HG02870 (cell line): ENCODE data around the gene UGT1A4.

ENCODE experiments used
- ATAC-seq: cut with Tn5 transposase; IDR thresholded peaks from one replicate; pipeline ENCODE4 v1.9.1; 2021; ENCODE audit warnings: mild to moderate bottlenecking, moderate library complexity; ENCODE audit not compliant: unreplicated experiment

Gene UGT1A4

DNA sequence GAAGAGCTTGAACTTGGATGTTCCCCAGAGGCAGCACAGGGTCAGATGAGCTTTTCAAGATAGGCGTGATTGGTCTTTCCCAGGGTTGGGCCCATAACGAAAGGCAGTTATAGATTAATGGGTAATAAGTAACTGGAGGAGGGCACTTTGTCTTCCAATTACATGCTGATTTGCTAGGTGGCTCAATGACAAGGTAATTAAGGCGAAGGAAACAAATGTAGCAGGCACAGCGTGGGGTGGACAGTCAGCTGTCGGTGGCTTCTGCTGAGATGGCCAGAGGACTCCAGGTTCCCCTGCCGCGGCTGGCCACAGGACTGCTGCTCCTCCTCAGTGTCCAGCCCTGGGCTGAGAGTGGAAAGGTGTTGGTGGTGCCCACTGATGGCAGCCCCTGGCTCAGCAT, at the start of gene UGT1A4:
Gene UGT1A4, plus strand, starts transcription at position 185 of the 400 bp plus-strand sequence. Its CDS starts 85 bp downstream, at position 270.
- no peak for ATAC-seq

DNA sequence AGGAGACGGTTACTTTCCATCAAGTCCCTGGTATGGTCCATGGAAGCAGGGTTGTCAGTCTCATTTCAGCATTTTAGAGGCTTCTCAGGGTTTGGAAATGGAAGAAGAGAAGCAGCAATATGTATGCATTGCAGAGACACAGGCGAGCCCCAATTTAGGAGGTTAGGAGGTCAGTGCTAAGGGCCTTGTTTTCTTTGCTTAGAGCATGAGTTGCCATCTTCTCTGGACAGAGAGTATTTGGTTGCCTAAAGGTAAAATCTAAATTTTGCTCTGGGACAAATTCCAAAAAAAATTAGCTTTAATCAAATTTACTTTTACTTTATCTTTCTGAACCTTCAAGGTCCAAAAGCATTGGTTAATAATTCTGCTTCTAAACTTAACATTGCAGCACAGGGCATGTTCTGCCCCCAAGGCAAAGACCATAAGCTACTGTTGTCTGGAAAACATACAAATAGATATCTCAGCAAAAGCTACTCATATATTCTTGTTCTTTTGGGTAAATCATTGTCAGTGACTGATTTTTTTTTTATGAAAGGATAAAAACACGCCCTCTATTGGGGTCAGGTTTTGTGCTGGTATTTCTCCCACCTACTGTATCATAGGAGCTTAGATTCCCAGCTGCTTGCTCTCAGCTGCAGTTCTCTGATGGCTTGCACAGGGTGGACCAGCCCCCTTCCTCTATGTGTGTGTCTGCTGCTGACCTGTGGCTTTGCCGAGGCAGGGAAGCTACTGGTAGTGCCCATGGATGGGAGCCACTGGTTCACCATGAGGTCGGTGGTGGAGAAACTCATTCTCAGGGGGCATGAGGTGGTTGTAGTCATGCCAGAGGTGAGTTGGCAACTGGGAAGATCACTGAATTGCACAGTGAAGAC, 47.0 kb upstream of the UGT1A4 start, which contains the start of gene UGT1A9:
Gene UGT1A9, plus strand, starts transcription at position 609 of the 872 bp plus-strand sequence. Its CDS starts 37 bp downstream, at position 646.
- ATAC-seq, result no peak

GRCh38 chr2:233672886-233673285, 45.6 kb upstream of the UGT1A4 start:
- ATAC-seq, result no peak

DNA sequence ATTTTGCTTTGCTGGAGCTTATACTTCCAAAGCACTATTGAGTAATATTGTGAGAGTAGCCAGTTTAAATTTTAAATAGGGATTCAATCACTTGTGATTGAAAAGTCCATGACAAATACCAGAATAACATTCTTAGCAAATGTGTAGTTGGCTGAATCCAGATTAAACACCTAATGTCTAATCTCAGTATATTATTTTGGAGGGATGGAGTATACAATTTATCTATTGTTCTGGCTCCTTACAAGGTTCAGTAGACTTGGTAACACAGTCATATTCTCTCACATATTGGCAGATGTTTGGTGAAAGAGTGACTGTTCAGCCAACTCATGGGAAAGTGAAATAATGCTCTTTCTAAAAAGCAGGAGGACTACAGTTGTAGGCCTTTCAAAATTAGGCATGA, 44.6 kb upstream of the UGT1A4 start:
- ATAC-seq, result no peak

GRCh38 chr2:233674314-233674713, 44.2 kb upstream of the UGT1A4 start:
- ATAC-seq, result no peak

GRCh38 chr2:233674995-233675394, 43.5 kb upstream of the UGT1A4 start:
- ATAC-seq, result no peak

DNA sequence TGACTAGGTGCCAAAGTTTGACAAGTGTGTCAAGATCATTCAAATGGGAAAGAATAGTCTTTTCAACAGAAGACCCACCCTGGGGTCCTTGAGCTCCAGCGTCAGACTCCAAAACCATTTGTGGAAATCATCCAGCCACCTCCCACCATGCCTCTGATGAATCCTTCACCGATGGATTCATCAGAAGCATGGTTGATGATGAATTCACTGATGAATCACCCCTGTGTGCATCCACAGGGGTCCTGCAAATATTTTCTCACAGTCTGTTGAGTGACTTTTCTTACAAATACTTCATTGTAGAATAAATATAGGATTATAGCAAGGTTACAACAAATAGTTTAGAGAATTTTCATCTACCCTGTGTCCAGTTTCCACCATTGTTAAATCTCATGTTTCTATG, 42.5 kb upstream of the UGT1A4 start:
- ATAC-seq, result no peak

- no peak for ATAC-seq
Observed at GRCh38 chr2:233679196-233679595, 39.3 kb upstream of the UGT1A4 start.

GRCh38 chr2:233680361-233681045, 38.0 kb upstream of the UGT1A4 start:
- no peak for ATAC-seq

DNA sequence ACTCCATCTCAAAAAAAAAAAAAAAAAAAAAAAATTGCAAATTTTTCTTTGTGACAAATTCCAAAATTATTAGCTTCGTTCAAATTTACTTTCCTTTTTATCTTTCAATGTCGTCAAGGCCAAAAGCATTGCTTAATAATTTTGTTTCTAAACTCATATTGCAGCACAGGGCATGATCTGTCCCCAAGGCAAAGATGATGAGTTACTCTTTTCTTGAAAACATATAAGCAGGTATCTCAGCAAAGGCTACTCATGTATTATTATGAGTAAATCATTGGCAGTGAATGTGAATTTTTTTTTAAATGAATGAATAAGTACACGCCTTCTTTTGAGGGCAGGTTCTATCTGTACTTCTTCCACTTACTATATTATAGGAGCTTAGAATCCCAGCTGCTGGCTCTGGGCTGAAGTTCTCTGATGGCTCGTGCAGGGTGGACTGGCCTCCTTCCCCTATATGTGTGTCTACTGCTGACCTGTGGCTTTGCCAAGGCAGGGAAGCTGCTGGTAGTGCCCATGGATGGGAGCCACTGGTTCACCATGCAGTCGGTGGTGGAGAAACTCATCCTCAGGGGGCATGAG, 36.9 kb upstream of the UGT1A4 start, which contains the start of gene UGT1A7:
Gene UGT1A7, plus strand, starts transcription at position 381 of the 579 bp plus-strand sequence. Its CDS starts 37 bp downstream, at position 418.
- ATAC-seq, result no peak

DNA sequence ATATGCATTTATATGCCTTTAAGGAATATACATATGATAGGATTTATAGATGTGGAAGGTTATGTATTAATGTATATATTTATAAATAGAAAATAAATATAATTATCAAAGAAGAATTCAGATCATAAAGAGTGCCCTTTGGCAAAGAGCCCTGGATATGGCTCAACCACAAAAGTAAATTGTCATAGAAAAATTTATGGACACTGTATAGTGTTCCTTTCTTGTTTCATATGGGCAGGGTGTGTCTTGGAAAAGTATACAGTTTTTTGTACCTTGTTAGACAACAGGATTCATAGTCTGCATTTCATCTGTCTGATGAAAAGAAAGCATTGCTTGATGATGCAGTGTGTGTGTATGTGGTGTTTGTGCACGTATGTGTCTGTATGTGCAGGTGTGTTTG, 33.9 kb upstream of the UGT1A4 start:
- no peak for ATAC-seq

- no peak for ATAC-seq
Observed at GRCh38 chr2:233686928-233687327, 31.6 kb upstream of the UGT1A4 start.

DNA sequence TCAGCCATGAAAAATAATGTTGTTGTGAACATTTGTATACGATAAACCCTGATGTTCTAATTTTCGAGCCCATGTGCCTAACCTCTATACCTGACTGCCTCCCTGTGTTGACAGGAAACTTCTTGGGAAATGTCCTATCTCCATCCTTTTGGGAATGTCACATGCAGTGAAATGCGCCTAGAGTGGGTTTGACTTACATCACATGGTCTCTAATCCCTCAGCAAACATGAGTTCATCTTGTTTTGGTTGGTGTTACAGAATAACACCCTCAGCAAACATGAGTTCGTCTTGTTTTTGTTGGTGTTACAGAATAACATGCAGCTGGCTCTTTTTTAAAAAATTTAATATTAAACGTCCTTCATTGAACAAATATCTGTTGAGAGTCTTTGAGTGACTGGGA, 30.2 kb upstream of the UGT1A4 start:
- ATAC-seq, result no peak

DNA sequence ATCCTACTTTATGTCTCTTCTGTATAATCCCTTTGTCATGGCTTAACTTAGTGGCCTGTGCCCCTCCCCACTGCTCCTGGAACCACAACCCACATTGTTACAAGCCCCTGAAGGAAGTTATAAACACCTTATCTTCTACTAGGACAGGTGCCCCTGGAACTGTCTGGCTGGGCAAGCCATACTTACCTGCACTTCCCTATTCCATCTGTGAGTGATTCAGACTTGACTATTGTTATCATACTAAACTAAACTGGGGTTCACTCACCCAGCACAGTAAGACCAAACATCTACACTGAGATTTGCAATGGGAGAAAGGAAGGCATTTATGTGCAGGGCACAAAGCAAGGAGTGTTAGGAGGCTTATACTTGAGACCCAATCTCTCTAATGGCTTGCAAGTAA, 29.5 kb upstream of the UGT1A4 start:
- ATAC-seq, result no peak

DNA sequence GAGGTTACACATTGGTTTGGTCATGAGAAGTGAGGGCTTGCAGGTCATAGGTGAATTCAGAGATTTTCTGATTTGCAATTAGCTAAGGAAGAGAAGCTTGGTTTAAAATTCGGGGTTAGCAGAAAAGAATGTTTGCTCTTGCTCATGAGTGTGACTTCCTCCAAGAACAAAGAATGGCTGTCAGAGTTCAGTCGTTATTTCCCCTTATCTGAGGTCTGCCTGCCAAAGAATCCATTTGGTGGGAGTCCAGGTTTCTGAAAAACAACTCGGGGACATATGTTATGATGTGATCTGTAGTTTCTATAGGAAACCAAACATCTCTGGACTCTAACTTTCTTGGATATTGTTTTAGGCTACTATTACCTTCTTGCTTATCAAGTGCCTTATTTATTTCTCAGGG, 29.0 kb upstream of the UGT1A4 start:
- no peak for ATAC-seq

GRCh38 chr2:233690444-233690843, 28.1 kb upstream of the UGT1A4 start:
- no peak for ATAC-seq

DNA sequence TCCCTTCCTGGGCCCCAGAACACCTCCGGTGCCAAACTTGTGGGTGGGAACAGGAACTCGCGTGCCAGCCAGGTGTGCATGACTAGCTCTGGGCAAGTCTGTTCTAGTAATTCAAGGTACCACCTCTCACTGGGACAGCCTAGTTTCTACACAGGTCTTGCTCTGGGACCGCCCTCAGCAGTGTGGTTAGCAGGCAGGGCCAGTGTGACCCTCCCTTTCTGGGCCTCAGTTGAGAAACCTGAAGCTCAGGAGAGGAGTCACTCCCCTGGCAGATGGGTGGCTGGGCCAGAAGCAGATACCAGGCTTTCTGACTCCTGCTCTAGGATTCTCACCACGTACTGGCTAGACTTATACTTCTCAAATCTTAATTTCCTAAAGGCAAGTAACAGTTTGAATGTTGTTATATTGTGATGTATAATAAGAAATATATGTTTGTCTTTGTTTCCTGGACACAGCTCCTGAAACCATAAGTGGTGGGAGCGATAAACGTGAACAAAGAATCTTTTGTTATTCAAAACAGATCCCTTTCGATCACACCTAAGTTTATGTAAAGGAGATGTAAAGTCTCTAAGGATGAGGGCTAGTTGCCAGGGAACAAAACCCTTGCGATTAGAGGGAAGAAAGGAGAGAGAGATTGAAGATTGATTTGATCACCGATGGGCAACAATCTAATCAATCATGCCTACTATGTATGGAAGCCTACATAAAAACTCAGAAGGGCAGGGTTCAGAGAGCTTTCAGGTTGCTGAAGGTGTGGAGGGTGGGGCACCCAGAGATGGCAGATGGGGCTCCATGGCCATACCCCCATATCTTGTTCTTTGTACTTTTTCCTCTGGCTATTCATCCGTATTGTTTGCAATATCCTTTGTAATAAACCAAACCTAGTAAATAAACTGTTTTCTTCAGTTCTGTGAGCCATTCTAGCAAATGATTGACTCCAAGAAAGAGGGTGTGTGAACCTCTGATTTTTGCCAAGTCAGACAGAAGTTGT, 26.8 kb upstream of the UGT1A4 start:
- ATAC-seq, result no peak

- no peak for ATAC-seq
Observed at GRCh38 chr2:233692648-233693047, 25.9 kb upstream of the UGT1A4 start, which contains the start of gene UGT1A6. TSS of gene UGT1A6 (plus strand) at chr2:233692890. CDS start at chr2:233693005, 115 bp downstream.

GRCh38 chr2:233693963-233694362, 24.6 kb upstream of the UGT1A4 start:
- ATAC-seq, result no peak

DNA sequence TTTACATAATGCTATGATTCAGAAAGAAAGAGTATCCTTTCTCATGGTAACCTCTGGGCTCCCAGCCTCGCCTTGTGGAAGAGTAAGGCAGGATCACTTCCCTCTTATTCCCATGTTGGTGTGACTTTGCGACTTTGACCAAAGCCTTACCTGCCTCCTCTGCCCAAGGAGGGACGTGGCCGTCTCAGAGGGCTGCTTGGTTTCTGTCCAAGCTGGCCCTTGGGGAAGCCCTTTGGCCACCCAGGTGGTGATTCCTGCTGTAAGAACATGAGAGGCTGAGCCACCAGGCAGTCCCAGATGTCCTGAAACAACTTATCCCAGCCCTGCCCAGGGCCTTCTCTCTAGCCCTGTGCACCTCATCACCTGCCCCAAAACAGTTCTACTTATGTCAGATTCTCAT, 19.8 kb upstream of the UGT1A4 start:
- no peak for ATAC-seq
